Small intestine (tissue), 7 donors: ENCODE measurements around the gene OXCT1. TPM values are rescaled to one million over a fixed set of nuclear protein-coding genes. Genes with fewer than 3 reads are reported as not detected.

Source experiments
- DNase-seq, 2 donors: peaks; one replicate each; pipeline versions ENCODE4 v3.0.0 to v3.0.0-alpha.2; 2013
- FAIRE-seq: peaks from 2 replicates; lab custom pipeline; 2012; peaks lifted over from hg19 to GRCh38; lab: Jason Lieb, UNC
- H3K27ac ChIP-seq, 3 donors: one replicate each; pipeline ENCODE4 v1.5.1; 2013; ENCODE audit warnings: low read length in 2 of 3, mild to moderate bottlenecking in 2 of 3, control low read depth in 1 of 3, inconsistent platforms in 1 of 3, low read depth in 1 of 3, moderate library complexity in 1 of 3
- H3K27me3 ChIP-seq, 3 donors: one replicate each; pipeline ENCODE4 v1.6.1; 2013; ENCODE audit warnings: low read length in 3 of 3, inconsistent platforms in 1 of 3; ENCODE audit not compliant: control insufficient read depth in 3 of 3, insufficient read depth in 3 of 3
- H3K36me3 ChIP-seq, 3 donors: one replicate each; pipeline ENCODE4 v1.6.1; 2013; ENCODE audit warnings: low read length in 3 of 3, inconsistent platforms in 1 of 3, low read depth in 1 of 3, mild to moderate bottlenecking in 1 of 3, moderate library complexity in 1 of 3; ENCODE audit not compliant: control insufficient read depth in 3 of 3, insufficient read depth in 2 of 3
- H3K4me1 ChIP-seq, 3 donors: one replicate each; pipeline ENCODE4 v1.6.1; 2013; ENCODE audit warnings: low read length in 2 of 3, inconsistent platforms in 1 of 3, low read depth in 1 of 3, mild to moderate bottlenecking in 1 of 3, moderate library complexity in 1 of 3; ENCODE audit not compliant: control insufficient read depth in 3 of 3, insufficient read depth in 2 of 3
- H3K4me3 ChIP-seq, 3 donors: one replicate each; pipeline ENCODE4 v1.5.1; 2013; ENCODE audit warnings: low read length in 3 of 3, control low read depth in 1 of 3, inconsistent platforms in 1 of 3, low read depth in 1 of 3, mild to moderate bottlenecking in 1 of 3, moderate library complexity in 1 of 3
- H3K9me3 ChIP-seq, 2 donors: one replicate each; pipeline ENCODE4 v1.6.1; 2013; ENCODE audit warnings: low read depth in 1 of 2, low read length in 1 of 2; ENCODE audit not compliant: control insufficient read depth in 2 of 2, insufficient read depth in 1 of 2
- WGBS, 3 donors: extraction: QIAGEN DNeasy Blood & Tissue Kit; methylation state at CpG; one replicate each; pipeline ENCODE4 v1.1.7; 2013; 5-methylcytosine and 5-hydroxymethylcytosine counted together
- polyA plus RNA-seq, 4 donors: library from polyadenylated mRNA; stranded (reverse) in 3 of 4; unstranded in 1 of 4; fragments of 200-250 nt in 3 of 4; fragments of 120-200 nt in 1 of 4; gene quantifications; one replicate each; pipeline versions ENCODE4 v1.2.1 to v1.2.3, GENCODE V29; 2013
- donor health status: healthy with polysubstance abuse.
- donor health status: control.
- donor health status: control.
- donor health status: Bipolar disorder and iron deficiency.
- donor health status: healthy.

Gene OXCT1
- polyA plus RNA-seq, 4 donors = 2.9 to 29.8 (median 11.2) TPM

GRCh38 chr5:41708604-41708940 lies 161.7 kb downstream of the OXCT1 start:
- no peak for DNase-seq
- no peaks in the 10 kb centered on the region for H3K36me3 ChIP-seq
- no peak overlapping the region for H3K4me3 ChIP-seq
- peaks cover 0 to 3% of the 10 kb centered on the region in 2 donors for H3K9me3 ChIP-seq
- FAIRE-seq = no peak
- no peak overlapping the region for H3K27ac ChIP-seq
- H3K27me3 ChIP-seq = no peaks in the 10 kb centered on the region
- WGBS, 3 donors = 46 to 80% (median 50%) methylated on average over 2 of the region's 2 CpGs
- H3K4me1 ChIP-seq = no peaks in the 10 kb centered on the region

GRCh38 chr5:41707853-41708603 lies 162.2 kb downstream of the OXCT1 start:
- Histone ChIP-seq H3K36me3 (no peaks in the 10 kb centered on the region), H3K27ac (no peak overlapping the region), H3K4me1 (no peaks in the 10 kb centered on the region), H3K9me3 (peaks cover 0 to 3% of the 10 kb centered on the region in 2 donors), H3K4me3 (no peak overlapping the region), H3K27me3 (no peaks in the 10 kb centered on the region)
- 52 to 62% (median 55%) methylated on average over 4 of the region's 4 CpGs for WGBS, 3 donors
- DNase-seq (no peak), FAIRE-seq (no peak)

- no peaks in the 10 kb centered on the region for H3K4me1 ChIP-seq
- H3K36me3 ChIP-seq = no peaks in the 10 kb centered on the region
- H3K4me3 ChIP-seq = no peak overlapping the region
- no peak overlapping the region for H3K27ac ChIP-seq
- FAIRE-seq (no peak), DNase-seq (no peak)
- 80 to 83% (median 80%) methylated on average over 3 of the region's 3 CpGs for WGBS, 3 donors
- no peaks in the 10 kb centered on the region for H3K27me3 ChIP-seq
- H3K9me3 ChIP-seq = no peaks in the 10 kb centered on the region
Observed at GRCh38 chr5:41695920-41696582, 174.2 kb downstream of the OXCT1 start.

DNA sequence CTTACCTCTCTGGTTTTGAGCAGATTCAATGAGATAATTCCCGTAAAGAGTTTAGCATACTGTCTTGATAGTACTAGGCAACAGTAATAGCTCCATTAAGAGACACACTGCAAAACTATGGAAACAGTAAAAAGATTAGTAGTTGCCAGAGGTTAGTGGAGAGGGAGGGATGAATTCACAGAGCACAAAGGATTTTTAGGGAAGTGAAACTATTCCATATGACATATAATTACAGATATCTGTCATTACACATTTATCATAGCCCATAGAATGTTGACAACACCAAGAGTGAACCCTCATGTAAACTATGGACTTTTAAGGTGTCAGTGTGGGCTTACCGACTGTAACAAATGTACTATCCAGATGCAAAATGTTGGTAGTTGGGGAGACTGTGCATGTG lies 183.5 kb downstream of the OXCT1 start:
- 68 to 79% (median 72%) methylated on average over 2 of the region's 2 CpGs for WGBS, 3 donors
- H3K27me3 ChIP-seq = no peaks in the 10 kb centered on the region
- H3K4me3 ChIP-seq = no peak overlapping the region
- no peaks in the 10 kb centered on the region for H3K4me1 ChIP-seq
- no peak for FAIRE-seq
- no peaks in the 10 kb centered on the region for H3K9me3 ChIP-seq
- no peak for DNase-seq
- no peaks in the 10 kb centered on the region for H3K36me3 ChIP-seq
- no peak overlapping the region for H3K27ac ChIP-seq

GRCh38 chr5:41686191-41686590 lies 184.0 kb downstream of the OXCT1 start:
- FAIRE-seq (no peak), DNase-seq (no peak)
- no peak overlapping the region for H3K27ac ChIP-seq
- H3K27me3 ChIP-seq = no peaks in the 10 kb centered on the region
- H3K9me3 ChIP-seq = no peaks in the 10 kb centered on the region
- no peaks in the 10 kb centered on the region for H3K4me1 ChIP-seq
- H3K36me3 ChIP-seq = no peaks in the 10 kb centered on the region
- no peak overlapping the region for H3K4me3 ChIP-seq

DNA sequence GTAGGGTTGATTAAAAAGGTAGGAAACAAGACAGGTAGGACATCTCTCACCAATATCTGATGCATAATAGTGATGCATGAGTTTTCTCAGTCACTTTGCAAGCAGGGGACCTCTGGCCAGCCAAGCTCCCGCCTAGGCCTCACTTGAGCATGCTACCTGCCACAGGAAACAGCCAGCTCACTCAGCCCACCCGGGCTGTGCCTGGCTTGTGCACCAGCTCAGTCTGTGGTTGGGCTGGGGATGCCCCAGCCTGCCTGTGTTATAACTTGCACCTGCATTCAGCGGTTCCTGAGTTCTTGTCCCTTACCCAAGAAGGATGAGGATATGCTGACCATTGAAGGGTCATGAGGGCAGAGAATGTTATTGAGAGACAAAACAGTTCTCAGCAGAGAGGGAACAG lies 187.0 kb downstream of the OXCT1 start:
- no peaks in the 10 kb centered on the region for H3K4me1 ChIP-seq
- WGBS, 3 donors = 56 to 75% (median 58%) methylated on average over 3 of the region's 3 CpGs
- H3K9me3 ChIP-seq = no peaks in the 10 kb centered on the region
- DNase-seq = no peak
- H3K27ac ChIP-seq = no peak overlapping the region
- no peak for FAIRE-seq
- no peaks in the 10 kb centered on the region for H3K27me3 ChIP-seq
- H3K4me3 ChIP-seq = no peak overlapping the region
- H3K36me3 ChIP-seq = no peaks in the 10 kb centered on the region

DNA sequence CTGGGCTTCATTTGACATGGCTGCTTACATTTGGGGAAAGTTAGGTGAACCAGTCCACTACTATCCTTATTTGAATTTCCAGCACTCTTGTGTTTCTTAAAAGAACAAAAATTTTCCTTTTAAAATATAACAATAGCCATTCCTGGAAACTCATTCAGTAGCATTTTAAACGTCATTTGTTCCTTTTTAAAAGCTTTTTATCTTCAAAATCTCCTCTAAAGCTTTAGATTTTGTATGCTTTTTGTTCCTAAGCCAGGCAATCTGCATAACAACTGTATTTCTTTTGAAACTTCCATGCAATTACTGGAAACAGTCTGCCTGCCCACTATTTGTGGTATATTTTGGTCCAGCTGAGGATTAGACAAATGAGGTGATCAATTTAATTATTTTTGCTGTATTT lies 187.6 kb downstream of the OXCT1 start:
- 19 to 40% (median 20%) methylated on average over 1 of the region's 1 CpG for WGBS, 3 donors

DNA sequence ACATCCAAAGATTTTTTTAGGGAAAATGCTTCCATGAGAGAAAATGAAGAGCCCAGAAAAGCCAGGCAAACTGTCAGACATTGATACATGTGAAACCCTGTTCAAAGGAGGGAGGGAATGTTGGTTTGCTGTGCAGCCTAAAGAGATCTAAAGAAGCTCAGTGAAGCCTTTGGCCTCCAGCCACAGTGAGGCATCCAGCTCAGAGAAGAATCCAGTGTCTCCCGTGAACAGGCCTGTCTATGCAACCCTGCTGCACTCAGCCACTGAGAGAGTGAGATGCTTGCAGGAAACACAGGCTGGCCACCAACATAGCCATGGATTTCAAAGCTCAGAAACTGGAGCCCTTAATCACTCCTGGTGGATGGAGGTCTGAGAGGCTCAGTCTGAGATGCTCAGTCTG lies 188.4 kb downstream of the OXCT1 start:
- WGBS, 3 donors = 45 to 61% (median 56%) methylated on average over 1 of the region's 1 CpG
- FAIRE-seq = no peak

More for the DNA sequence above, 187.6 kb downstream of the OXCT1 start:
- no peaks in the 10 kb centered on the region for H3K36me3 ChIP-seq
- no peak overlapping the region for H3K27ac ChIP-seq
- H3K4me3 ChIP-seq = no peak overlapping the region
- FAIRE-seq (no peak), DNase-seq (no peak)
- no peaks in the 10 kb centered on the region for H3K4me1 ChIP-seq
- H3K27me3 ChIP-seq = no peaks in the 10 kb centered on the region
- no peaks in the 10 kb centered on the region for H3K9me3 ChIP-seq

More for the DNA sequence above, 188.4 kb downstream of the OXCT1 start:
- no peaks in the 10 kb centered on the region for H3K9me3 ChIP-seq
- no peaks in the 10 kb centered on the region for H3K36me3 ChIP-seq
- no peaks in the 10 kb centered on the region for H3K4me1 ChIP-seq
- no peak overlapping the region for H3K27ac ChIP-seq
- DNase-seq = no peak
- H3K4me3 ChIP-seq = no peak overlapping the region
- H3K27me3 ChIP-seq = no peaks in the 10 kb centered on the region
